H1 (cell line): ENCODE measurements around the gene C20orf96.

Source experiments
- CREB1 ChIP-seq: IDR thresholded peaks from 2 replicates; pipeline ENCODE4 v1.6.1; 2012; ENCODE audit warnings: inconsistent platforms
- EP300 ChIP-seq, 2 experiments: IDR thresholded peaks; 1 replicate in 1 of 2; 2 replicates in 1 of 2; pipeline ENCODE4 v1.6.1; 2011 to 2012; ENCODE audit warnings: low read depth in 2 of 2, low read length in 2 of 2, mild to moderate bottlenecking in 2 of 2, borderline replicate concordance in 1 of 2, inconsistent platforms in 1 of 2, moderate library complexity in 1 of 2
- EZH2 ChIP-seq: fragments of 200-600 bp; sonication (generic); IDR thresholded peaks from 2 replicates; pipeline ENCODE4 v1.7.1; 2012; ENCODE audit warnings: low read depth, mild to moderate bottlenecking, moderate library complexity, low read length, inconsistent platforms; ENCODE audit not compliant: severe bottlenecking
- NRF1 ChIP-seq: IDR thresholded peaks from 2 replicates; pipeline ENCODE4 v1.6.1; 2011; ENCODE audit warnings: mild to moderate bottlenecking, low read depth, low read length, improper control_type of control experiment
- TAF1 ChIP-seq: IDR thresholded peaks from 2 replicates; pipeline ENCODE4 v1.6.1; 2011; ENCODE audit warnings: mild to moderate bottlenecking, low read depth, low read length
- TF ChIP-seq, protein P1 (sequence below), 3 experiments: IDR thresholded peaks; 1 replicate in 2 of 3; 2 replicates in 1 of 3; pipeline versions ENCODE4 v1.5.1 to v1.6.1; 2011; ENCODE audit warnings: low read length in 3 of 3, mild to moderate bottlenecking in 3 of 3, inconsistent platforms in 2 of 3, low read depth in 1 of 3, moderate library complexity in 1 of 3; ENCODE audit not compliant: insufficient read depth in 1 of 3; ENCODE audit errors: control extremely low read depth in 1 of 3
- TF ChIP-seq, protein P2 (sequence below): fragments of 300-600 bp; sonication (generic); IDR thresholded peaks from 2 replicates; pipeline ENCODE4 v1.7.1; 2012; ENCODE audit warnings: low read length, moderate library complexity, mild to moderate bottlenecking, inconsistent platforms; ENCODE audit not compliant: insufficient replicate concordance
- TF ChIP-seq, protein P3 (sequence below): IDR thresholded peaks from 2 replicates; pipeline ENCODE4 v1.6.1; 2011; ENCODE audit warnings: low read depth, mild to moderate bottlenecking, low read length; ENCODE audit not compliant: insufficient read depth

DNA sequence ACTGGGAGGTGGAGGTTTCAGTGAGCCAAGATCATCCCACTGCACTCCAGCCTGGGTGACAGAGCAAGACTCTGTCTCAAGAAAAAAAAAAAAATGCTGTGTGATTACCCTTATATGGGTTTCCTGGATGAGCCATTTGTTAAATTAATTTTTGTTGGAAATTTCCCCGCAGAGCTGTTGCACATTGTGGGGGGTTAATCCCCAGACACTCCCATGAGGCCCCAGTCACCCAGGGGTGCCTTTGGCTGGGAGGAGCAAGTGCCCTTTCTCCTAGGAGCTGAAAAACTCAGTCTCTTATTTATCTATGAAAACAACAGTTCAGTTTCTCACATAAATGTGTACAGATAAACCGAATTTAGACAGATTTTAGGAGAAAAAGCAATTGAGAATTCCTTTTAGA lies 37.7 kb downstream of the C20orf96 start:
- no peak for TF ChIP-seq TAF1
- no peak for TF ChIP-seq EZH2
- no peak for TF ChIP-seq CREB1
- TF ChIP-seq EP300 (IDR thresholded peaks at IDR 0.05; ENCODE audit: borderline replicate concordance in 1 of 2, low read depth in 2 of 2, low read length in 2 of 2): no peak
- TF ChIP-seq, protein P1, sequence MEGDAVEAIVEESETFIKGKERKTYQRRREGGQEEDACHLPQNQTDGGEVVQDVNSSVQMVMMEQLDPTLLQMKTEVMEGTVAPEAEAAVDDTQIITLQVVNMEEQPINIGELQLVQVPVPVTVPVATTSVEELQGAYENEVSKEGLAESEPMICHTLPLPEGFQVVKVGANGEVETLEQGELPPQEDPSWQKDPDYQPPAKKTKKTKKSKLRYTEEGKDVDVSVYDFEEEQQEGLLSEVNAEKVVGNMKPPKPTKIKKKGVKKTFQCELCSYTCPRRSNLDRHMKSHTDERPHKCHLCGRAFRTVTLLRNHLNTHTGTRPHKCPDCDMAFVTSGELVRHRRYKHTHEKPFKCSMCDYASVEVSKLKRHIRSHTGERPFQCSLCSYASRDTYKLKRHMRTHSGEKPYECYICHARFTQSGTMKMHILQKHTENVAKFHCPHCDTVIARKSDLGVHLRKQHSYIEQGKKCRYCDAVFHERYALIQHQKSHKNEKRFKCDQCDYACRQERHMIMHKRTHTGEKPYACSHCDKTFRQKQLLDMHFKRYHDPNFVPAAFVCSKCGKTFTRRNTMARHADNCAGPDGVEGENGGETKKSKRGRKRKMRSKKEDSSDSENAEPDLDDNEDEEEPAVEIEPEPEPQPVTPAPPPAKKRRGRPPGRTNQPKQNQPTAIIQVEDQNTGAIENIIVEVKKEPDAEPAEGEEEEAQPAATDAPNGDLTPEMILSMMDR (IDR thresholded peaks at IDR 0.05; ENCODE audit: control extremely low read depth in 1 of 3, insufficient read depth in 1 of 3, low read depth in 1 of 3, low read length in 3 of 3): no peak
- TF ChIP-seq, protein P2, sequence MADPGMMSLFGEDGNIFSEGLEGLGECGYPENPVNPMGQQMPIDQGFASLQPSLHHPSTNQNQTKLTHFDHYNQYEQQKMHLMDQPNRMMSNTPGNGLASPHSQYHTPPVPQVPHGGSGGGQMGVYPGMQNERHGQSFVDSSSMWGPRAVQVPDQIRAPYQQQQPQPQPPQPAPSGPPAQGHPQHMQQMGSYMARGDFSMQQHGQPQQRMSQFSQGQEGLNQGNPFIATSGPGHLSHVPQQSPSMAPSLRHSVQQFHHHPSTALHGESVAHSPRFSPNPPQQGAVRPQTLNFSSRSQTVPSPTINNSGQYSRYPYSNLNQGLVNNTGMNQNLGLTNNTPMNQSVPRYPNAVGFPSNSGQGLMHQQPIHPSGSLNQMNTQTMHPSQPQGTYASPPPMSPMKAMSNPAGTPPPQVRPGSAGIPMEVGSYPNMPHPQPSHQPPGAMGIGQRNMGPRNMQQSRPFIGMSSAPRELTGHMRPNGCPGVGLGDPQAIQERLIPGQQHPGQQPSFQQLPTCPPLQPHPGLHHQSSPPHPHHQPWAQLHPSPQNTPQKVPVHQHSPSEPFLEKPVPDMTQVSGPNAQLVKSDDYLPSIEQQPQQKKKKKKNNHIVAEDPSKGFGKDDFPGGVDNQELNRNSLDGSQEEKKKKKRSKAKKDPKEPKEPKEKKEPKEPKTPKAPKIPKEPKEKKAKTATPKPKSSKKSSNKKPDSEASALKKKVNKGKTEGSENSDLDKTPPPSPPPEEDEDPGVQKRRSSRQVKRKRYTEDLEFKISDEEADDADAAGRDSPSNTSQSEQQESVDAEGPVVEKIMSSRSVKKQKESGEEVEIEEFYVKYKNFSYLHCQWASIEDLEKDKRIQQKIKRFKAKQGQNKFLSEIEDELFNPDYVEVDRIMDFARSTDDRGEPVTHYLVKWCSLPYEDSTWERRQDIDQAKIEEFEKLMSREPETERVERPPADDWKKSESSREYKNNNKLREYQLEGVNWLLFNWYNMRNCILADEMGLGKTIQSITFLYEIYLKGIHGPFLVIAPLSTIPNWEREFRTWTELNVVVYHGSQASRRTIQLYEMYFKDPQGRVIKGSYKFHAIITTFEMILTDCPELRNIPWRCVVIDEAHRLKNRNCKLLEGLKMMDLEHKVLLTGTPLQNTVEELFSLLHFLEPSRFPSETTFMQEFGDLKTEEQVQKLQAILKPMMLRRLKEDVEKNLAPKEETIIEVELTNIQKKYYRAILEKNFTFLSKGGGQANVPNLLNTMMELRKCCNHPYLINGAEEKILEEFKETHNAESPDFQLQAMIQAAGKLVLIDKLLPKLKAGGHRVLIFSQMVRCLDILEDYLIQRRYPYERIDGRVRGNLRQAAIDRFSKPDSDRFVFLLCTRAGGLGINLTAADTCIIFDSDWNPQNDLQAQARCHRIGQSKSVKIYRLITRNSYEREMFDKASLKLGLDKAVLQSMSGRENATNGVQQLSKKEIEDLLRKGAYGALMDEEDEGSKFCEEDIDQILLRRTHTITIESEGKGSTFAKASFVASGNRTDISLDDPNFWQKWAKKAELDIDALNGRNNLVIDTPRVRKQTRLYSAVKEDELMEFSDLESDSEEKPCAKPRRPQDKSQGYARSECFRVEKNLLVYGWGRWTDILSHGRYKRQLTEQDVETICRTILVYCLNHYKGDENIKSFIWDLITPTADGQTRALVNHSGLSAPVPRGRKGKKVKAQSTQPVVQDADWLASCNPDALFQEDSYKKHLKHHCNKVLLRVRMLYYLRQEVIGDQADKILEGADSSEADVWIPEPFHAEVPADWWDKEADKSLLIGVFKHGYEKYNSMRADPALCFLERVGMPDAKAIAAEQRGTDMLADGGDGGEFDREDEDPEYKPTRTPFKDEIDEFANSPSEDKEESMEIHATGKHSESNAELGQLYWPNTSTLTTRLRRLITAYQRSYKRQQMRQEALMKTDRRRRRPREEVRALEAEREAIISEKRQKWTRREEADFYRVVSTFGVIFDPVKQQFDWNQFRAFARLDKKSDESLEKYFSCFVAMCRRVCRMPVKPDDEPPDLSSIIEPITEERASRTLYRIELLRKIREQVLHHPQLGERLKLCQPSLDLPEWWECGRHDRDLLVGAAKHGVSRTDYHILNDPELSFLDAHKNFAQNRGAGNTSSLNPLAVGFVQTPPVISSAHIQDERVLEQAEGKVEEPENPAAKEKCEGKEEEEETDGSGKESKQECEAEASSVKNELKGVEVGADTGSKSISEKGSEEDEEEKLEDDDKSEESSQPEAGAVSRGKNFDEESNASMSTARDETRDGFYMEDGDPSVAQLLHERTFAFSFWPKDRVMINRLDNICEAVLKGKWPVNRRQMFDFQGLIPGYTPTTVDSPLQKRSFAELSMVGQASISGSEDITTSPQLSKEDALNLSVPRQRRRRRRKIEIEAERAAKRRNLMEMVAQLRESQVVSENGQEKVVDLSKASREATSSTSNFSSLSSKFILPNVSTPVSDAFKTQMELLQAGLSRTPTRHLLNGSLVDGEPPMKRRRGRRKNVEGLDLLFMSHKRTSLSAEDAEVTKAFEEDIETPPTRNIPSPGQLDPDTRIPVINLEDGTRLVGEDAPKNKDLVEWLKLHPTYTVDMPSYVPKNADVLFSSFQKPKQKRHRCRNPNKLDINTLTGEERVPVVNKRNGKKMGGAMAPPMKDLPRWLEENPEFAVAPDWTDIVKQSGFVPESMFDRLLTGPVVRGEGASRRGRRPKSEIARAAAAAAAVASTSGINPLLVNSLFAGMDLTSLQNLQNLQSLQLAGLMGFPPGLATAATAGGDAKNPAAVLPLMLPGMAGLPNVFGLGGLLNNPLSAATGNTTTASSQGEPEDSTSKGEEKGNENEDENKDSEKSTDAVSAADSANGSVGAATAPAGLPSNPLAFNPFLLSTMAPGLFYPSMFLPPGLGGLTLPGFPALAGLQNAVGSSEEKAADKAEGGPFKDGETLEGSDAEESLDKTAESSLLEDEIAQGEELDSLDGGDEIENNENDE: no peak
- TF ChIP-seq NRF1: no peak
- TF ChIP-seq, protein P3, sequence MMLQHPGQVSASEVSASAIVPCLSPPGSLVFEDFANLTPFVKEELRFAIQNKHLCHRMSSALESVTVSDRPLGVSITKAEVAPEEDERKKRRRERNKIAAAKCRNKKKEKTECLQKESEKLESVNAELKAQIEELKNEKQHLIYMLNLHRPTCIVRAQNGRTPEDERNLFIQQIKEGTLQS: no peak
